ENCODE results near the gene PSME3IP1. TPM values are rescaled to one million over a fixed set of nuclear protein-coding genes. Genes with fewer than 3 reads are reported as not detected.
"Not testable (repeated sequence)": the region's sequence is repeated elsewhere in the genome, so short reads cannot be mapped to it uniquely, and the experiment has no call there.

PSME3IP1 gene
- total and polyA plus RNA-seq, 7 experiments from 2014 or later: 76.3 to 159 (median 140) TPM

DNA sequence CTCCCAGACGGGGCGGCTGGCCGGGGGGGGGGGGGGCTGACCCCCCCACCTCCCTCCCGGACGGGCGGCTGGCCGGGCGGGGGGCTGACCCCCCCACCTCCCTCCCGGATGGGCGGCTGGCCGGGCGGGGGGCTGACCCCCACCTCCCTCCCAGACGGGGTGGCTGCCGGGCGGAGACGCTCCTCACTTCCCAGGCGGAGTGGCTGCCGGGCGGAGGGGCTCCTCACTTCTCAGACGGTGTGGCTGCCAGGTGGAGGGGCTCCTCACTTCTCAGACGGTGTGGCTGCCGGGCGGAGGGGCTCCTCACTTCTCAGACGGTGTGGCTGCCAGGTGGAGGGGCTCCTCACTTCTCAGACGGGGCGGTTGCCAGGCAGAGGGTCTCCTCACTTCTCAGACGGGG, 15.1 kb upstream of the PSME3IP1 start:
- H3K27ac Mint-ChIP-seq; POLR2A ChIA-PET; H3K27ac ChIP-seq (ENCODE audit: low read depth, low read length); H3K4me3 ChIP-seq (ENCODE audit: low read length); H3K27me3 ChIP-seq (ENCODE audit: control insufficient read depth in 2 of 2, insufficient read depth in 2 of 2, low read length in 2 of 2); H3K4me1 ChIP-seq (ENCODE audit: control insufficient read depth in 2 of 2, insufficient read depth in 2 of 2, low read length in 2 of 2); ATAC-seq; intact Hi-C loops (cut with micrococcal nuclease); CTCF ChIA-PET; H3K9me3 Mint-ChIP-seq; H3K27me3 Mint-ChIP-seq; DNase-seq; H3K9me3 ChIP-seq (ENCODE audit: control insufficient read depth in 2 of 3, low read length in 3 of 3); H3K4me3 Mint-ChIP-seq: not testable (repeated sequence)
- Mint-ChIP-seq H3K4me1 (peaks cover 6 to 29% (median 20%) of the 10 kb centered on the region in 7 donors), H3K36me3 (peaks cover 0 to 24% (median 10%) of the 10 kb centered on the region in 5 donors)
- H3K36me3 ChIP-seq (ENCODE audit: control insufficient read depth in 2 of 3, insufficient read depth in 3 of 3, low read length in 3 of 3): peaks cover 0 to 16% (median 8%) of the 10 kb centered on the region in 3 experiments

DNA sequence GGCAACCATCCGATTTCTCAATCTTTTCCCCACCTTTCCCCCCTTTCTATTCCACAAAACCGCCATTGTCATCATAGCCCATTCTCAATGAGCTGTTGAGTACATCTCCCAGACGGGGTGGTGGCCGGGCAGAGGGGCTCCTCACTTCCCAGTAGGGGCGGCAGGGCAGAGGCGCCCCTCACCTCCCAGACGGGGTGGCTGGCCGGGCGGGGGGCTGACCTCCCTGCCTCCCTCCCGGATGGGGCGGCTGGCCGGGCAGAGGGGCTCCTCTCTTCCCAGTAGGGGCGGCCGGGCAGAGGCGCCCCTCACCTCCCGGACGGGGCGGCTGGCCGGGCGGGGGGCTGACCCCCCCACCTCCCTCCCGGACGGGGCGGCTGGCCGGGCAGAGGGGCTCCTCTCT, 14.5 kb upstream of the PSME3IP1 start:
- H3K36me3 Mint-ChIP-seq: peaks cover 0 to 18% (median 10%) of the 10 kb centered on the region in 5 donors
- H3K27me3 Mint-ChIP-seq; H3K9me3 ChIP-seq (ENCODE audit: control insufficient read depth in 2 of 3, low read length in 3 of 3); H3K27ac Mint-ChIP-seq; POLR2A ChIA-PET; ATAC-seq; CTCF ChIA-PET; H3K4me3 Mint-ChIP-seq; H3K9me3 Mint-ChIP-seq; intact Hi-C loops (cut with micrococcal nuclease); H3K4me1 ChIP-seq (ENCODE audit: control insufficient read depth in 2 of 2, insufficient read depth in 2 of 2, low read length in 2 of 2); H3K27ac ChIP-seq (ENCODE audit: low read depth, low read length); DNase-seq; H3K27me3 ChIP-seq (ENCODE audit: control insufficient read depth in 2 of 2, insufficient read depth in 2 of 2, low read length in 2 of 2); H3K4me3 ChIP-seq (ENCODE audit: low read length): not testable (repeated sequence)
- H3K4me1 Mint-ChIP-seq: peaks cover 6 to 30% (median 23%) of the 10 kb centered on the region in 7 donors
- H3K36me3 ChIP-seq (ENCODE audit: control insufficient read depth in 2 of 3, insufficient read depth in 3 of 3, low read length in 3 of 3): peaks cover 0 to 11% (median 8%) of the 10 kb centered on the region in 3 experiments

DNA sequence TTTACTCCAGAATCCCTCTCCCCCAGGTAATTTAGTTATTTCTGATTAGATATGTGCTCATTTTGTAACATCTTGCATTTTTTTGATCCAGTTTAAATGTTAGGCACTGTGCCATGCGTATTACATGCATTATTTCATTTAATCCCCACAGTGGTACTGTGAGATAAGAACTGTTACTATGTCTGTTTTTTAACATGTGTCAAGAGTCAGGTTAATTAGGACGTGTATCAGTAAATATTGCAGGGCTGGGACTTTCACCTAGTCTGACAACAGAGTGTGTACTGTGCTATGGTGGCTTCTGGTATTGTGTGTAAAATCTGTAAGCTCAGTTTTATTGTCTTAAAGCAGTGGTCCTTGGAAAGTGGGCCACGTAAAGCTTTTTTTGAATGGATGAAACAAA, 10.9 kb upstream of the PSME3IP1 start:
- Histone ChIP-seq H3K4me3 (ENCODE audit: low read length) (no peak overlapping the region), H3K36me3 (ENCODE audit: control insufficient read depth in 2 of 3, insufficient read depth in 3 of 3, low read length in 3 of 3) (no peaks in the 10 kb centered on the region), H3K4me1 (ENCODE audit: control insufficient read depth in 2 of 2, insufficient read depth in 2 of 2, low read length in 2 of 2) (no peaks in the 10 kb centered on the region), H3K9me3 (ENCODE audit: control insufficient read depth in 2 of 3, low read length in 3 of 3) (no peaks in the 10 kb centered on the region), H3K27me3 (ENCODE audit: control insufficient read depth in 2 of 2, insufficient read depth in 2 of 2, low read length in 2 of 2) (no peaks in the 10 kb centered on the region), H3K27ac (ENCODE audit: low read depth, low read length) (no peak overlapping the region)
- peaks cover 0 to 17% (median 6%) of the 10 kb centered on the region in 5 donors for H3K36me3 Mint-ChIP-seq
- DNase-seq (no peak), ATAC-seq (no peak)
- CTCF ChIA-PET: interaction anchor here (0.6 kb wide), 1 partner anchor 17 kb away, joined by 3 read pairs; no protein-coding TSS in a partner anchor
- H3K27me3 Mint-ChIP-seq: no peaks in the 10 kb centered on the region
- intact Hi-C loops (cut with micrococcal nuclease): no loop called here
- no peak overlapping the region for H3K27ac Mint-ChIP-seq
- H3K9me3 Mint-ChIP-seq: no peaks in the 10 kb centered on the region
- POLR2A ChIA-PET: no interaction called here
- no peak overlapping the region for H3K4me3 Mint-ChIP-seq
- H3K4me1 Mint-ChIP-seq: peaks cover 10 to 46% (median 40%) of the 10 kb centered on the region in 7 donors

DNA sequence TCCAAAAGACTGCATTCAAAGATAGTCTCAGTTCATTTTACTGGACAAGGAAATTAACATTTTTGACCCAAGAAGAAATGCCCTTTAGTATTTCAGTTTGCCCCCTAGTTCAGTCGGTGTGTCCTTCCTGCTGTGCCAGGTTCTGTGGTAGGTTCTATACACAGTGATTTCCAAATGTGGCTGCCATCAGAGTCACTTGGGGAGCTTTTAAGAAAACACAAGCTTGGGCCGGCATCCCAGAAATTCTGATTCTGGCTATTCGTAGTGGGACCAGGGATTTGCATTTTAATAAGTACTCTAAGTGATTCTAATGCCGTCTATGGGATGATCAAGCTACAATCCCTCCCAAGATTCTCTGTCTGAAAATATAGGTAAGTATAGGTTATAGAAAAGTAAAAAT, 10.4 kb upstream of the PSME3IP1 start:
- H3K27ac Mint-ChIP-seq: peak overlapping the region in 1 of 9 donors; percentile 48
- Histone ChIP-seq H3K27ac (ENCODE audit: low read depth, low read length) (no peak overlapping the region), H3K36me3 (ENCODE audit: control insufficient read depth in 2 of 3, insufficient read depth in 3 of 3, low read length in 3 of 3) (no peaks in the 10 kb centered on the region), H3K4me3 (ENCODE audit: low read length) (no peak overlapping the region), H3K4me1 (ENCODE audit: control insufficient read depth in 2 of 2, insufficient read depth in 2 of 2, low read length in 2 of 2) (peaks cover 0 to 1% of the 10 kb centered on the region in 2 donors), H3K9me3 (ENCODE audit: control insufficient read depth in 2 of 3, low read length in 3 of 3) (no peaks in the 10 kb centered on the region), H3K27me3 (ENCODE audit: control insufficient read depth in 2 of 2, insufficient read depth in 2 of 2, low read length in 2 of 2) (no peaks in the 10 kb centered on the region)
- ChIA-PET CTCF (no interaction called here), POLR2A (no interaction called here)
- H3K4me3 Mint-ChIP-seq: no peak overlapping the region
- peaks cover 0 to 17% (median 6%) of the 10 kb centered on the region in 5 donors for H3K36me3 Mint-ChIP-seq
- intact Hi-C loops (cut with micrococcal nuclease): no loop called here
- H3K27me3 Mint-ChIP-seq: no peaks in the 10 kb centered on the region
- H3K4me1 Mint-ChIP-seq: peaks cover 10 to 49% (median 43%) of the 10 kb centered on the region in 7 donors
- H3K9me3 Mint-ChIP-seq: no peaks in the 10 kb centered on the region
- no peak for ATAC-seq
- no peak for DNase-seq

DNA sequence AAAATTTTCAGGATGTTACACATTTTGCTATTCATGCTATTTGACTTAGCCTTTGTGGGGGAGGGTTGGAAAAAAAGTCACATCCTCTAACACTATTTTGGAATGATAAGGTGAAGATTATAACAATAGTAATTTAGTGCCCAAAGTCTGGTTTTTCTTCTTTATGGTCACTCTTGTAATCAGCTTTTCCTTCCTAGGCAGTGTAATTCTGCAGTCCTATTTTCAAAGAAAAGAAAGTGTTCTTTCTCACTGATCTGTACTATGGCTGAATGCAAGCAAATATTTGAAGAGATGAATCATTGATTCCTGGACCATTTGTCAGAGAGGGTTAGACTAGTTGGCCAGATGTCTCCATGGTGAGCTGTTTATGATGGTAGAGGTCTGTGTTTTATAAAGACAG, 8.7 kb upstream of the PSME3IP1 start:
- Histone ChIP-seq H3K36me3 (ENCODE audit: control insufficient read depth in 2 of 3, insufficient read depth in 3 of 3, low read length in 3 of 3) (no peaks in the 10 kb centered on the region), H3K27ac (ENCODE audit: low read depth, low read length) (no peak overlapping the region), H3K4me1 (ENCODE audit: control insufficient read depth in 2 of 2, insufficient read depth in 2 of 2, low read length in 2 of 2) (peaks cover 0 to 6% of the 10 kb centered on the region in 2 donors), H3K9me3 (ENCODE audit: control insufficient read depth in 2 of 3, low read length in 3 of 3) (no peaks in the 10 kb centered on the region), H3K27me3 (ENCODE audit: control insufficient read depth in 2 of 2, insufficient read depth in 2 of 2, low read length in 2 of 2) (no peaks in the 10 kb centered on the region), H3K4me3 (ENCODE audit: low read length) (no peak overlapping the region)
- intact Hi-C loops (cut with micrococcal nuclease): no loop called here
- Mint-ChIP-seq H3K9me3 (no peaks in the 10 kb centered on the region), H3K27me3 (no peaks in the 10 kb centered on the region), H3K27ac (peak overlapping the region in 1 of 9 donors; percentile 6), H3K36me3 (peaks cover 0 to 21% (median 6%) of the 10 kb centered on the region in 5 donors), H3K4me1 (peaks cover 16 to 62% (median 56%) of the 10 kb centered on the region in 7 donors), H3K4me3 (no peak overlapping the region)
- POLR2A ChIA-PET: no interaction called here
- no peak for ATAC-seq
- CTCF ChIA-PET: interaction anchor here (0.6 kb wide), 1 partner anchor 223 kb away, joined by 3 read pairs; no protein-coding TSS in a partner anchor
- no peak for DNase-seq

DNA sequence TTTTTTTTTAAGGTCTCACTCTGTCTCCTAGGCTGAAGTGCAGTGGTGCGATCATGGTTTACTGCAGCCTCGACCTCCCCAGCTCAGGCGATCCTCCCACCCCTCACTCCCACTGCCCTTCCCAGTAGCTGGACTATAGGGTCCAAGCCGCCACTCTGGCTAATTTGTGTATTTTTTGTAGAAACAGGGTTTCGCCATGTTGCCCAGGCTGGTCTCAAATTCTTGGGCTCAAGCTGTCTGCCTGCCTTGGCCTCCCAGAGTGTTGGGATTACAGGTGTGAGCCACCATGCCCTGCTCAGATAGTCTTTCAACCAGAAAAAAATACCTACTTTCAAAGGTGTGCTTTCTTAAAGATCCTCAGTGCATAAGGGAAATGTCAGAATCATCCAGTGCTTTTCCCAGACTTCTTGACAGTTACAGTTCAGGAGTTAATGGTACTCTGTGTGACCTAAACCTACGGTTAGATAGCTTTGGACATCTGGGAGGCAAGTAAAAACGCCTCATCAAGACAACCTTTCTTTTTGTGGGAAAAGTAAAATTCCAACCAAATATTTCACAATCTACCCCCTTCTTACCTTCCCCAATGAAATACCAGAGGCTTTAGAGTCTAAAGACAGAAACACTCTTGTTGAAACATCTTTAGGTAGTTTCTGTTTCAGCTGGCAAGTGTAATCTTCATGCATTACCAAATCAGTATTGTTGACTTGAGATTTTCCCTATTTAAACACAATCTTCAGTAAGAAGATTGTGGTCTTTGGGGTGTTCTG, 7.1 kb upstream of the PSME3IP1 start:
- Histone ChIP-seq H3K4me1 (ENCODE audit: control insufficient read depth in 2 of 2, insufficient read depth in 2 of 2, low read length in 2 of 2) (peaks cover 1 to 9% of the 10 kb centered on the region in 2 donors), H3K9me3 (ENCODE audit: control insufficient read depth in 2 of 3, low read length in 3 of 3) (no peaks in the 10 kb centered on the region), H3K27me3 (ENCODE audit: control insufficient read depth in 2 of 2, insufficient read depth in 2 of 2, low read length in 2 of 2) (no peaks in the 10 kb centered on the region), H3K27ac (ENCODE audit: low read depth, low read length) (no peak overlapping the region), H3K36me3 (ENCODE audit: control insufficient read depth in 2 of 3, insufficient read depth in 3 of 3, low read length in 3 of 3) (no peaks in the 10 kb centered on the region), H3K4me3 (ENCODE audit: low read length) (no peak overlapping the region)
- Mint-ChIP-seq H3K36me3 (peaks cover 0 to 13% (median 4%) of the 10 kb centered on the region in 5 donors), H3K9me3 (no peaks in the 10 kb centered on the region), H3K27ac (no peak overlapping the region), H3K4me3 (no peak overlapping the region), H3K4me1 (peaks cover 22 to 72% (median 60%) of the 10 kb centered on the region in 7 donors), H3K27me3 (no peaks in the 10 kb centered on the region)
- intact Hi-C loops (cut with micrococcal nuclease): no loop called here
- no peak for ATAC-seq
- DNase-seq: no peak
- POLR2A ChIA-PET: no interaction called here
- CTCF ChIA-PET: no interaction called here

DNA sequence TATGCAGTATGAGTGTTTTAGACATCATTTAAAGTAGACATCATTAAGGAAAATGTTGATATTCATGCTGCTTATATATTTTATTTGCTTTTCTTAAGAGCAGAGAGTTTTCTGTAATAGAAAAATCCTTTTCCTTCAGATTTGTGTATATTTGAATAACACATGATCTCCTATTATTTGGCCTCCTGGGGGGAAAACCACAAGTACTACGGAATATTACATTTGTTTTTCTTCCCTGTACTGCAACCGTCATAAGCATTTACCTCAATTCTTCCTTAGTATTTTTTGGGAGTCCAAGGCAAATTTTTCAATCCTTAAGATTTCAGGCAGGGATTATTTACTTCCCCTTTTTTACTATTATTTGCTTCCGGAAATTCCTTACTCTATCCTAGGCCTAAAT, 6.3 kb upstream of the PSME3IP1 start:
- POLR2A ChIA-PET: interaction anchor here (0.5 to 1.0 kb wide), 2 partner anchors 13 to 85 kb away, joined by 3 read pairs; no protein-coding TSS in a partner anchor
- Mint-ChIP-seq H3K4me1 (peaks cover 30 to 79% (median 68%) of the 10 kb centered on the region in 7 donors), H3K9me3 (no peaks in the 10 kb centered on the region), H3K36me3 (peaks cover 0 to 13% (median 4%) of the 10 kb centered on the region in 5 donors), H3K27ac (no peak overlapping the region), H3K4me3 (no peak overlapping the region), H3K27me3 (no peaks in the 10 kb centered on the region)
- DNase-seq (no peak), ATAC-seq (no peak)
- no peak overlapping the region for H3K4me3 ChIP-seq (ENCODE audit: low read length)
- no peak overlapping the region for H3K27ac ChIP-seq (ENCODE audit: low read depth, low read length)
- H3K9me3 ChIP-seq (ENCODE audit: control insufficient read depth in 2 of 3, low read length in 3 of 3): no peaks in the 10 kb centered on the region
- CTCF ChIA-PET: no interaction called here
- peaks cover 5 to 16% of the 10 kb centered on the region in 2 donors for H3K4me1 ChIP-seq (ENCODE audit: control insufficient read depth in 2 of 2, insufficient read depth in 2 of 2, low read length in 2 of 2)
- intact Hi-C loops (cut with micrococcal nuclease): no loop called here
- no peaks in the 10 kb centered on the region for H3K27me3 ChIP-seq (ENCODE audit: control insufficient read depth in 2 of 2, insufficient read depth in 2 of 2, low read length in 2 of 2)
- no peaks in the 10 kb centered on the region for H3K36me3 ChIP-seq (ENCODE audit: control insufficient read depth in 2 of 3, insufficient read depth in 3 of 3, low read length in 3 of 3)

All from naive thymus-derived CD4-positive, alpha-beta T cell (primary cell).